ENCODE results near the gene TRIM33.
"Not testable (repeated sequence)": the region's sequence is repeated elsewhere in the genome, so short reads cannot be mapped to it uniquely, and the experiment has no call there.

TRIM33 gene

GRCh38 chr1:114509596-114510273, 1.3 kb downstream of the TRIM33 start:
- DNase-seq, result no peak

- no peak for DNase-seq
Observed at GRCh38 chr1:114508386-114508898, 2.6 kb downstream of the TRIM33 start.

- no peak for DNase-seq
Observed at GRCh38 chr1:114507513-114507912, 3.5 kb downstream of the TRIM33 start.

- DNase-seq, result peak; percentile 71
Observed at GRCh38 chr1:114505148-114505561, 5.8 kb downstream of the TRIM33 start.

GRCh38 chr1:114503916-114504422, 7.0 kb downstream of the TRIM33 start:
- no peak for DNase-seq

GRCh38 chr1:114502080-114502479, 8.9 kb downstream of the TRIM33 start:
- no peak for DNase-seq

- DNase-seq, result no peak
Observed at GRCh38 chr1:114499478-114499877, 11.5 kb downstream of the TRIM33 start.

- DNase-seq, result no peak
Observed at GRCh38 chr1:114496089-114496488, 14.9 kb downstream of the TRIM33 start.

GRCh38 chr1:114495486-114495885, 15.5 kb downstream of the TRIM33 start:
- peak; percentile 40 for DNase-seq

- DNase-seq, result no peak
Observed at GRCh38 chr1:114492978-114493377, 18.0 kb downstream of the TRIM33 start.

GRCh38 chr1:114490274-114490693, 20.7 kb downstream of the TRIM33 start:
- no peak for DNase-seq

- no peak for DNase-seq
Observed at GRCh38 chr1:114488739-114489138, 22.3 kb downstream of the TRIM33 start.

GRCh38 chr1:114485286-114485685, 25.7 kb downstream of the TRIM33 start:
- DNase-seq, result no peak

GRCh38 chr1:114482585-114482984, 28.4 kb downstream of the TRIM33 start:
- peak; percentile 93 for DNase-seq

GRCh38 chr1:114479636-114480035, 31.4 kb downstream of the TRIM33 start:
- DNase-seq, result not testable (repeated sequence)

GRCh38 chr1:114479134-114479533, 31.9 kb downstream of the TRIM33 start:
- DNase-seq, result no peak

- no peak for DNase-seq
Observed at GRCh38 chr1:114473796-114474195, 37.2 kb downstream of the TRIM33 start.

- DNase-seq, result no peak
Observed at GRCh38 chr1:114472408-114472807, 38.6 kb downstream of the TRIM33 start.

- no peak for DNase-seq
Observed at GRCh38 chr1:114470681-114471080, 40.3 kb downstream of the TRIM33 start.

- no peak for DNase-seq
Observed at GRCh38 chr1:114468710-114469468, 42.1 kb downstream of the TRIM33 start.

GRCh38 chr1:114468047-114468446, 43.0 kb downstream of the TRIM33 start:
- no peak for DNase-seq

- no peak for DNase-seq
Observed at GRCh38 chr1:114467491-114467890, 43.5 kb downstream of the TRIM33 start.

GRCh38 chr1:114466334-114467014, 44.5 kb downstream of the TRIM33 start:
- DNase-seq, result no peak

Data from MV-4-11 (cell line).